H1 (cell line): ENCODE data around the gene LAMA4. TPM values are rescaled to one million over a fixed set of nuclear protein-coding genes. Genes with fewer than 3 reads are reported as not detected.

ENCODE experiments used
- polyA plus RNA-seq, 7 experiments: library from polyadenylated mRNA; depleted of rRNA in 3 of 7; stranded (reverse) in 5 of 7; unstranded in 2 of 7; fragments of >200 nt in 5 of 7; fragments of 200-250 nt in 2 of 7; gene quantifications; 1 replicate in 5 of 7; 2 replicates in 1 of 7; 4 replicates in 1 of 7; pipeline versions ENCODE4 v1.2.1 to v1.2.3, GENCODE V29; 2011 to 2013; ENCODE audit warnings: missing spikeins in 2 of 7, mixed read lengths in 2 of 7
- total RNA-seq: library from RNA; stranded (reverse); fragmentation: NEBNext Ultra II Directional; extraction: Animal tissue kit (Norgen Biotek cat#: 25700); gene quantifications from 2 replicates; pipeline ENCODE4 v1.2.1, GENCODE V29; 2021
- TF ChIP-seq, protein P1 (sequence below): fragments of 300-600 bp; sonication (generic); IDR thresholded peaks from 2 replicates; pipeline ENCODE4 v1.7.1; 2012; ENCODE audit warnings: low read length, moderate library complexity, mild to moderate bottlenecking, inconsistent platforms; ENCODE audit not compliant: insufficient replicate concordance

LAMA4 gene
- total and polyA plus RNA-seq, 2 of the 8 experiments (the other 6 are each of a cell fraction or from before 2014, with no cell fraction given), result 0.95 to 1.5 TPM

DNA sequence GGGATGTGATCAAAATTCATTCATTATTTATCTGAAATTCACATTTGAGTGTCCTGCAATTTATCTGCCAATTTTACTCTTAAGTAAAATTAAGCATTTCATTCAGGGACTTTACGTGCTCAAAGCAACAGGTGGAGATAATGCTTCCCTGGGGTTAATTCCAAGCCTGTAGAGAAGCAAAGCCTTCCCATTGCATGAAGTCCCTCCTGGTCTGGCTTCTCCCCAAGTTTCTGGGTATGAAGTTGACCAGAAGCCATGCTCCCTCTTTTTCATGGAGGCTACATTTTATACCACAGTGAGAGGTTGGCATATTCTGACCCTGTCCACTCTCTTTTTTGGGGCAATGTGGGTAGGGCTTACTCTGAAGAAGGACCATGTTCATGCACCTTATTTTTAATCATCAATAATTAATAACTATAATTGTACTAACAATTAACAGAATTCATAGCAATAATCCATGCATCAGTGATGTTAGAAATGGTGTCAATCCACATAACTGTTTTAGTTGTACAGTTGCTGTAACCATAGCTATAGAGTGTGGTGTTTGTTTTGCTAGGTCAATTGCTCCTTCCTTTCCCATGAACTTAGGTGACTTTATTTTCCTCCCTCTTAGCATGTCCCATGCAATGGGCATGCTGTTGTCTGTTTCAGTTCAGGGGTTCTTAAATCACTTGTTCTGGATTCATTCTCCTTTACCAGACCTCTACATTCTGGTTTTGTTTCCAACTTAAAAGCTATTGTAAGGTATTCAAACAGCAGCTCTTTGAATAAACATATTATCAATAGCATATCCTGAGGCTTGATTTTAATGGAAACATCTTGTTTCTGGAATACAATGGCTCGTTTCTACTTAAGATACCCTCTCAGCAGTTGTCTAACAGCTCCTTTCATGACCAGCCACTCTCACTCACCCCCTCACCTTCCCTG lies 1.5 kb downstream of the LAMA4 start (continued):
- TF ChIP-seq, protein P1, sequence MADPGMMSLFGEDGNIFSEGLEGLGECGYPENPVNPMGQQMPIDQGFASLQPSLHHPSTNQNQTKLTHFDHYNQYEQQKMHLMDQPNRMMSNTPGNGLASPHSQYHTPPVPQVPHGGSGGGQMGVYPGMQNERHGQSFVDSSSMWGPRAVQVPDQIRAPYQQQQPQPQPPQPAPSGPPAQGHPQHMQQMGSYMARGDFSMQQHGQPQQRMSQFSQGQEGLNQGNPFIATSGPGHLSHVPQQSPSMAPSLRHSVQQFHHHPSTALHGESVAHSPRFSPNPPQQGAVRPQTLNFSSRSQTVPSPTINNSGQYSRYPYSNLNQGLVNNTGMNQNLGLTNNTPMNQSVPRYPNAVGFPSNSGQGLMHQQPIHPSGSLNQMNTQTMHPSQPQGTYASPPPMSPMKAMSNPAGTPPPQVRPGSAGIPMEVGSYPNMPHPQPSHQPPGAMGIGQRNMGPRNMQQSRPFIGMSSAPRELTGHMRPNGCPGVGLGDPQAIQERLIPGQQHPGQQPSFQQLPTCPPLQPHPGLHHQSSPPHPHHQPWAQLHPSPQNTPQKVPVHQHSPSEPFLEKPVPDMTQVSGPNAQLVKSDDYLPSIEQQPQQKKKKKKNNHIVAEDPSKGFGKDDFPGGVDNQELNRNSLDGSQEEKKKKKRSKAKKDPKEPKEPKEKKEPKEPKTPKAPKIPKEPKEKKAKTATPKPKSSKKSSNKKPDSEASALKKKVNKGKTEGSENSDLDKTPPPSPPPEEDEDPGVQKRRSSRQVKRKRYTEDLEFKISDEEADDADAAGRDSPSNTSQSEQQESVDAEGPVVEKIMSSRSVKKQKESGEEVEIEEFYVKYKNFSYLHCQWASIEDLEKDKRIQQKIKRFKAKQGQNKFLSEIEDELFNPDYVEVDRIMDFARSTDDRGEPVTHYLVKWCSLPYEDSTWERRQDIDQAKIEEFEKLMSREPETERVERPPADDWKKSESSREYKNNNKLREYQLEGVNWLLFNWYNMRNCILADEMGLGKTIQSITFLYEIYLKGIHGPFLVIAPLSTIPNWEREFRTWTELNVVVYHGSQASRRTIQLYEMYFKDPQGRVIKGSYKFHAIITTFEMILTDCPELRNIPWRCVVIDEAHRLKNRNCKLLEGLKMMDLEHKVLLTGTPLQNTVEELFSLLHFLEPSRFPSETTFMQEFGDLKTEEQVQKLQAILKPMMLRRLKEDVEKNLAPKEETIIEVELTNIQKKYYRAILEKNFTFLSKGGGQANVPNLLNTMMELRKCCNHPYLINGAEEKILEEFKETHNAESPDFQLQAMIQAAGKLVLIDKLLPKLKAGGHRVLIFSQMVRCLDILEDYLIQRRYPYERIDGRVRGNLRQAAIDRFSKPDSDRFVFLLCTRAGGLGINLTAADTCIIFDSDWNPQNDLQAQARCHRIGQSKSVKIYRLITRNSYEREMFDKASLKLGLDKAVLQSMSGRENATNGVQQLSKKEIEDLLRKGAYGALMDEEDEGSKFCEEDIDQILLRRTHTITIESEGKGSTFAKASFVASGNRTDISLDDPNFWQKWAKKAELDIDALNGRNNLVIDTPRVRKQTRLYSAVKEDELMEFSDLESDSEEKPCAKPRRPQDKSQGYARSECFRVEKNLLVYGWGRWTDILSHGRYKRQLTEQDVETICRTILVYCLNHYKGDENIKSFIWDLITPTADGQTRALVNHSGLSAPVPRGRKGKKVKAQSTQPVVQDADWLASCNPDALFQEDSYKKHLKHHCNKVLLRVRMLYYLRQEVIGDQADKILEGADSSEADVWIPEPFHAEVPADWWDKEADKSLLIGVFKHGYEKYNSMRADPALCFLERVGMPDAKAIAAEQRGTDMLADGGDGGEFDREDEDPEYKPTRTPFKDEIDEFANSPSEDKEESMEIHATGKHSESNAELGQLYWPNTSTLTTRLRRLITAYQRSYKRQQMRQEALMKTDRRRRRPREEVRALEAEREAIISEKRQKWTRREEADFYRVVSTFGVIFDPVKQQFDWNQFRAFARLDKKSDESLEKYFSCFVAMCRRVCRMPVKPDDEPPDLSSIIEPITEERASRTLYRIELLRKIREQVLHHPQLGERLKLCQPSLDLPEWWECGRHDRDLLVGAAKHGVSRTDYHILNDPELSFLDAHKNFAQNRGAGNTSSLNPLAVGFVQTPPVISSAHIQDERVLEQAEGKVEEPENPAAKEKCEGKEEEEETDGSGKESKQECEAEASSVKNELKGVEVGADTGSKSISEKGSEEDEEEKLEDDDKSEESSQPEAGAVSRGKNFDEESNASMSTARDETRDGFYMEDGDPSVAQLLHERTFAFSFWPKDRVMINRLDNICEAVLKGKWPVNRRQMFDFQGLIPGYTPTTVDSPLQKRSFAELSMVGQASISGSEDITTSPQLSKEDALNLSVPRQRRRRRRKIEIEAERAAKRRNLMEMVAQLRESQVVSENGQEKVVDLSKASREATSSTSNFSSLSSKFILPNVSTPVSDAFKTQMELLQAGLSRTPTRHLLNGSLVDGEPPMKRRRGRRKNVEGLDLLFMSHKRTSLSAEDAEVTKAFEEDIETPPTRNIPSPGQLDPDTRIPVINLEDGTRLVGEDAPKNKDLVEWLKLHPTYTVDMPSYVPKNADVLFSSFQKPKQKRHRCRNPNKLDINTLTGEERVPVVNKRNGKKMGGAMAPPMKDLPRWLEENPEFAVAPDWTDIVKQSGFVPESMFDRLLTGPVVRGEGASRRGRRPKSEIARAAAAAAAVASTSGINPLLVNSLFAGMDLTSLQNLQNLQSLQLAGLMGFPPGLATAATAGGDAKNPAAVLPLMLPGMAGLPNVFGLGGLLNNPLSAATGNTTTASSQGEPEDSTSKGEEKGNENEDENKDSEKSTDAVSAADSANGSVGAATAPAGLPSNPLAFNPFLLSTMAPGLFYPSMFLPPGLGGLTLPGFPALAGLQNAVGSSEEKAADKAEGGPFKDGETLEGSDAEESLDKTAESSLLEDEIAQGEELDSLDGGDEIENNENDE, result no peak
